GM19467 (cell line): ENCODE results near the gene VARS1.
"Not testable (repeated sequence)": the region's sequence is repeated elsewhere in the genome, so short reads cannot be mapped to it uniquely, and the experiment has no call there.

Source experiments
- ATAC-seq: cut with Tn5 transposase; IDR thresholded peaks from one replicate; pipeline ENCODE4 v1.9.1; 2021; ENCODE audit warnings: mild to moderate bottlenecking, moderate library complexity; ENCODE audit not compliant: unreplicated experiment

Gene VARS1

DNA sequence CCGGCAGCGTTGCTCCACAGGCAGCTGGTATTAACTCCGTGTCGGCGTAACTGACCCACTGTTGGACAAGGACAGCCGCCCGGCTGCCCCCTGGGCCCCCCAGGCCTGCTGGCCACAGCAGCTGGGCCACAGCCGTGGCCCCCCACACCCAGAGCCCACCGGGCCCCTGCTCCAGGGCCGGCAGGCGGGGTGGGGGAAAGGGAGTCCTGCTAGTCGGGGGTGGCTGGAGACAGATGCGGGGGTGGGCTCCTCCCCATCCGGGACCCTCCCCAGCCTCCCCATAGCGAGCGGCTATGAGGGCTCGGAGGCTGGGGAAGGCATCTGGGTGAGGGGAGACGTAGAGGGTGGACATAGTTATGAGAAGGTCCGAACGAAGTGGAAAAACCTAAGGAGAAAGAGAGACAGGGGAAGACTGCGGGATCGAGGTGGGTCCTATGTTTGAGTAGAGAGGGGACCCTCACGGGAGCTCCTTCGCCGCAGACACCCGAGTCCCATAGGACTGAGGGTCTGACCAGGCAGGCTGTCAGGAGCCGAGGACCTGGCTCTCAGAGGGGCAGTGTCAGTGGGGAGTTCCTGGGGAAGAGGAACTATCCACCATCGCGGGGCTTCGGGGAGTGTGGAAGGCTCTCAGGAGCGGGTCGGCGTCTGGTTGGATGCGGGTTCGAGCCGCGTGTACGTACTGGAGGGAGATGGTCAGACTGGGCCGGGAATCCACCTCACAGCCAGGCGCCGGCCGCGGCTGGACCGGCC is 511 bp downstream of the VARS1 start:
- no peak for ATAC-seq

DNA sequence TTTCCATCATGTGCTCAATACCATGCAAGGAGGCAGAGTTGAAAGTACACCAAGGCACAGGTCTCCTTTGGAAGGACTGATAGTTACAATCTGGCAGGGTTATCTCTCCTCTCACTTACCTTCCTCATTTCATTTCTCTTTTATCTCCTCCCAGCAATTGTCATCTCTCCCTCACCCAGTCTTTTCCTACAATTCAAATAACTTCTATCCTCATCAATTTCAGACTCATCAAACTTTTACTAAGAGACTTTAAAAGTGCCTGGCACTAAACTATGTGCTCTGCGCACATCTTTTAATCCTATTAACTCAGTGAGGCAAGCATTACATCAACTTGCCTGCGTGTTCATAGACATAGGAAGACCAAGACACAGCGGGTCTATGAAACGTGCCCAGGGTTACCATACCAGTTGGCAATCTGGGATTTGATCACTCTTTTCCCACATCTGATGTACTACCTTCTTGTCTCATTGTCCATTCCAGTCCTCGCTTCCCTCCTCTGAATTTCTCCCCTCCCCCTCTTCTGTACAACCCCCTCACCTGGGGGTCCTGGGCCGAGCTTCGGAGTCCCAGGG is 1.2 kb downstream of the VARS1 start:
- ATAC-seq: no peak

DNA sequence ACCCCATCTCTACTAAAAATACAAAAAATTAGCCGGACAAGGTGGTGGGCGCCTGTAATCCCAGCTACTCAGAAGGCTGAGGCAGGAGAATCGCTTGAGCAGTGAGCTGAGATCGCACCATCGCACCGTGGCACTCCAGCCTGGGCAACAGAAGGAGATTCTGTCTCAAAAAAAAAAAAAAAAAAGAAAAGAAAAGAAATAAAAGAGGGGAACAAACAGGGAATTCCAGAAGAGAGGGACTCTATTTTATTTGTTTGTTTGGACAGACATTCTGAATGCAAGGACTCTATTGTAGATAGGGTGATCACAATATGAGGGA is 1.7 kb downstream of the VARS1 start:
- ATAC-seq: not testable (repeated sequence)

DNA sequence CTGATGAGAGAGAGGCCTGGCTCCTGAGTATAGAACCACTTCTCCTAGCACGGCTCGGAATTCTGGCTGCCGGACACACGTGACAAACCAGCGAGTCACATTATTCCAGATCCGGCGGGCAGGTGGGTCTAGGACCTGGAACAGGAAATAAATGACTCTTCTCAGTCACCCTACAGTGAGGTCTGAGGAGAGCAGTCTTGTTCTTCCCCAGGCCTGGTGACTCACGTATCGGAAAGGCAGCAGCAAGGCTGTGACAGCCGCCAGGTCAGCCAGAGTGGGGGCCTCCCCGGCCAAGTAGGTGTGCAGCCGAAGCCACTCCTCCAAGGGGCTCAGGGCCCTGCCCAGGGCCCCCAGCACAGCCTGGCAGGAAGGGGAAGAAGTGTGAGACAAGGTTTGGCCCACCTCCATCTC is 2.8 kb downstream of the VARS1 start:
- no peak for ATAC-seq

DNA sequence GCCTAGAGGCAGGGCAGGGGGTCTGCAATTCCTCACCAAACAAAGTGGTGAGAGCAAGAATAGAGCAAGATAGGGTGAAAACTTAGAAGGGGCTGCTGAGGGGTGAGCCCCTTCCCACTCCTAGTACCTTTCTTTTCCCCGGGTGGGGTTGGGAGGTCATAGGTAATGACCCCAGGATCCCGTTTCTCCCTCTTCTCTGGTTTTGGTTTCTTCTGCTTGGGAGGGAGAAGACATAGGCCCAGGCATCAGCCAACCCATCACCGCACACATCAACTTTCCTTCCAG is 3.5 kb downstream of the VARS1 start:
- ATAC-seq: no peak

DNA sequence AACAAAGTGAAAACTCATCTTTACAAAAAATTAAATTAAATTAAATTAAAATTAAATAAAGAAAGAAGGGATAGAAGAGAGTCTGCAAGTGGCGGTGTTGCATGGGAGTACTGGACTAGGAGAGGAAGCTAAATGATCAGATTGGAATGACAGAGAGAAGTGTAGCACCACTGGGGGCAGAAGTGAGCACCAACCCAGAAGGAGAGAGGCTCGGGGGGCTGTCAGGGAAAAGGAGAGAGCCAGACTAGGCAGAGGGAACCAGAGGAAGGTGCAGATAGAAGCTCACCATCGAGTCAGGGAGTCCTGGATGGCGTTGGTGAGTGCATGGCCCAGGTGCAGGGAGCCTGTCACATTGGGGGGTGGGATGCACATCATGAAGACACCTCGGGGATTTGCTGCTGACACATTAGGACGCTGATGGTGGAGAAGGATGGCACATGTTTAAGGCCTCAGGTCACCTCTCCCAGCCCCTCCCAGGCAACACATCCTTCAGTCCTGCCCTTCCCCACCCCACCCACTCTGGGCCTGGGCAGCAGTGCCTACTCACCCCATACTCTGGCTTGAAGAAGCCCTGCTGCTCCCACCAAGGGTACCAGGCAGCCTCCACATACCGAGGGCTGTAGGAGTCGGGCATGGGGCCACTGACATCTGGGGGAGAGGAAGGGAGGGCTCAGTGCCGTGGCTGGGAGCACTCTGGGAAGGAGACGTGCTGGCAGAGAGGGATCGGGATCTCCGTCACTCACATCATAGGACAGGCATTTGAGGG is 4.0 kb downstream of the VARS1 start:
- ATAC-seq: no peak

DNA sequence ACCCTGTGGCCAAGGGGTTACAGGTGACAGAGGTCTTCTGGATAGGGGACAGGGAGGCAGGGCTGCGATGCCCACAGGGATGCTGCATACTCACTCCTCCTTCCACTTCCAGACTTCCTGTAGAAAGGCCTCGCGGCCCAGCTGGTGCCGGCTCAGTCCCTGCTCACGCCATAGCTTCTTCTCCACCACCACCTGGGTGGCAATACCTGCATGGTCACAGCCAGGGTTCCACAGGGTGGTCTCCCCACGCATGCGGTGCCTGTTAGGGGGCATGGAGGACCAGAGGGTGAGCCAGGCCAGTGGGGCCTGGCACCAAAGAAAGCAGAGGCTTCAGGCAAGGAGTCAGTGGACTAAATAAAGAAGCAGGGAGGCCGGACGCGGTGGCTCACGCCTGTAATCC is 10.1 kb downstream of the VARS1 start:
- no peak for ATAC-seq

DNA sequence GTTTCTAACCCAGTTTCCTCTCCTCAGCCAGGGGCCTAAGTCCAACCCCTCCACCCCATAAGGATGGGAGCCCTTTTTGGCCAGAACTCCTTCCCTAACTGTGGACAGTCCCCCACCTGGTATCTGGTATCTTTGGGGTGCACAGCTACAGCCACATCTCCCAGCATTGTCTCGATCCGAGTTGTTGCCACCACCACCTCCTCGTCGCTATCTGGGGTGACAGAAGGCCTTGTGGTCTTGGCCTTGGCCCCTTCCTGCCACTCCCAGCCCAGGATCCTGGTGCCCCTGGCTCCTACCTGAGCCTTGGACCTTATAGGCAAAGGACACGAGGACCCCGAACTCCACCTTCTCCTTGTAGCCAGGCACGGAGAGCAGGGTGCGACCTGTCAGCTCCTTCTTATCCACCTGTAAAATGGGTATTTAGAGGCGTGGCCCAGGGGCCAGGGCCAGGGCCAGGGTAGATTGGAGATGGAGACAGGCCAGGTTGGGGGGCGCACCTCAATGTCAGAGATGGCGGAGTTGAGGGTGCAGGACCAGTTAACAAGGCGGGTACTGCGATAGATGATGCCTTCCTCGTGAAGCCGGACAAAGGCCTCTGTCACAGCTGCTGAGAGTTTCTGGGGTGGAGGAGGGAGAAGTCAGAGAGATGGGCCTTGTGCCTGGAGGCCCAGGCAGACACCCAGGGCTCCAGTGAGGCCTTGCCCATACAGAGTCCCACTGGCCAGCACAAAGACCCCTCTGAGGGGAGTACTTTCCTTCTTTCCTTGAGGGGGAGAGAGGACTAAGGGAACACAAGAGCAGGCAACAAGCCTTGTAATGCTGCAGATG is 11.2 kb downstream of the VARS1 start:
- no peak for ATAC-seq

DNA sequence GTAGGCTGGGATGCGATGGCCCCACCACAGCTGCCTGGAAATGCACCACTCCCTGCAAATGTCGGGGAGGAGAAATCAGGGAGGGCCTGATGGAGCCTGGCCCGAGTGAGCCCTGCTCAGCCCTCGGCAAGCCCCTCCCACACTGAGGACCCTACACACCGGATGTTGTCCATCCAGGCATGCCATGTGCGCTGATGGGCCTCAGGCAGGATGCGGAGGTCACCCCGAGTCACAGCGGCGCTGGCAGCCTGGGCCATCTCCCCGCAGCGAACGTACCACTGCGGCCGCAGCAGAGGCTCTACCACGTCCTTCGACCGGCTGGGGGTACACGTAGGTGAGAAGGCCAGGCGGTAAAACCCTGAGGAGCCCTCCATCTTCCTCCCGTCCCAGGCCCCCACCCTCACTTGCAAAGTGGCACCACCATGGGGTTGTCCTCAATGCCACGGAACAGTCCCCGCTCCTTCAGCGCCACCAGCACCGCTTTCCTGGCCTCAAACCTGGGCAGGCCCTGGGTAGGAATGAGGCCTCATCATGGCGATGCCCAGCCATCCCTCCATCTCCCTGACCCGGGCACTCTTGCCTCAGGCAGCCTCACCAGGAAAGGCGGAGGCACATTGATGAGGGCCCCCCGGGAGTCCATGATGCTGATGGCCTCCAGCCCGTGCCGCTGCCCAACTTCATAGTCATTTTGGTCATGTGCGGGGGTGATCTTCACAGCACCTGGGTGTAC is 13.3 kb downstream of the VARS1 start:
- no peak for ATAC-seq

DNA sequence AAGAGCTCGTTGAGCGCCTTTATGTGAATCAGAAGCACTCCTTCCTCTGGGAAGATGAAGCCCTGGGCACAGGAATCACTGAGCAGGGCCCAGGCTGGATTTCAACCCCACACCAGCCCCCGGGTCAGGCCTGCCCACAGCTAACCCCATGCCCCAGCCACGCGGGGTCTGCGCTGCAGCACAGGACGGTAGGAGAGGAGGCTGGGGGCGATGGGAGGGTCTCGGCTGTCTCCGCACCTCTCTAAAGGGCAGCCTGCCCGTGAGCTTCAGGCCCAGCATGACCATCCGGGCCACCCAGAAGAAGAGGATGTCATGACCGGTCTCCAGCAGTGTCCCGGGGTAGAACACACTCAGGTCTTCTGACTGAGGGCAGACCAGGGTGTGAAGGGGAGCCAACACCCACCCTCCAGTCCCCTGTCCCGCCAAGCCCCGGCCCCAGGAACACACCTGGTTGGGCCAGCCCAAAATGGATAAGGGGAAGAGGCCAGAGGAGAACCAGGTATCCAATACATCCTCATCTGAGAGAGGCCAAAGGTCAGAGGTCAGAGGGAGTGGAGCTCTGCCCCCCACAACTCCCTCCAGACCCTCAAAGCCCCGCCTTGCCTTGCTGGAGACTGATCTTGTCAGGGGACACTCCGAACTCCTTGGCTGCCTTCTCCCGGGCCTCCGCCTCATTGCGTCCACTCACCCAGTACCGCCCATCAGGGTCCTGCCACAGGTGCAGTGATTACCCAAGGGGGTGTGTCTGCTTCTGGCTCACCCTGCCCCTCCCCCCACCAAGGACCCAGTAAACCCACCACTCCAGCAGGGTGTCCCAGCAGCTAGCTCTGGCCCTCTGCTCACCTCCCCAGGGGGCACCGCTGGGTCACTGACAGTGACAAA is 14.1 kb downstream of the VARS1 start:
- no peak for ATAC-seq

DNA sequence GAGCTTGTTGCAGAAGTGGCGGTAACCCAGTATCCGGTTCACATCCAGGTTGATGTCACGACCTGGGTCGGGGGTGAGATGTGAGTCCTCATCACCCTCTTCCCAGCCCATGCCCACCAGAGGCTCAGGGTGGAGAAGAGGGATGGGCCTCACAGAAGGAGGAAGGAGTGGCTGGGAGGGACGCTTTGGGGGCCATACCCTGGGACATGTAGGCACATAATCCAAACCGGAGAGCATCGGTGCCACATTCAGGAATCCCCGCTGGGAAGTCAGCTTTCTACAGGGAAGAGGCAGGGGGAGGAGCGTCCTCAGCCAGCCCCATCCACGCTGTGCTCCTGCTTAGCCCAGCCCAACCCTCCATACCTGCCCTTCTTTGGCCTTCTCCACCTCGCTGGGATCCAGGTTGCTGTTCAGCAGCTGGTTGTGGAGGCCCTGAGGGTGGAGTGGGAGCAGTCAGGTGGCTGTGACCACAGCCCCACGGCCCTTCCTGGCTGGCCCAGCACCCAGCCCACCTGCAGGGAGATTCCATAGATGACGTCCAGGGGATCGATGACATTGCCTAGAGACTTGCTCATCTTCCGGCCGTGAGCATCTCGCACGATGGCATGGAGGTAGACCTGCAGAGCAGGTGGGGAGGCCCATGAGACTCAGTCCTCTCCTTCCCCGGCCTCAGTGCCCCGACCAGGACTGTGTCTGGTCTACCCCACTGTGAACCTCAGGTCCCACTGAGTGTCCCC is 14.9 kb downstream of the VARS1 start:
- no peak for ATAC-seq

DNA sequence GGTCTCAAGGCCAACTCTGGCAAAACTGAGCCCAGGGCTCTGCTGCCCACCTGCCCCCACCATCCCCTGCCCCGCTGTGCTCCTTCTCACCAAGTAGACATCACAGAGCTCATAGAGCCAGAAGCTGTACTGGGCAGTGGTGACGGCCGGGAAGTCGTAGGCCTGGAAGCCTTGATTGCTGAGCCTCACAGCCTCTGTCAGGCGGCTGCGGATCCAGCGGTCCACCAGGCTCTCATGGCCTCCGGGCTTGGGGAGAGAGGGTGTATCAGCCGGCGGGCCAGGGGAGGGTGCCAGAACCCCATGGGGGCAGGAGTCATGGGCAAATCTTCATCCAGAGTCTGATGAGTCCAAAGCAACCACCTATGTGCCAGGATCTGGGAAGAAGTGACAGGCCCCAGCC is 15.6 kb downstream of the VARS1 start:
- no peak for ATAC-seq

DNA sequence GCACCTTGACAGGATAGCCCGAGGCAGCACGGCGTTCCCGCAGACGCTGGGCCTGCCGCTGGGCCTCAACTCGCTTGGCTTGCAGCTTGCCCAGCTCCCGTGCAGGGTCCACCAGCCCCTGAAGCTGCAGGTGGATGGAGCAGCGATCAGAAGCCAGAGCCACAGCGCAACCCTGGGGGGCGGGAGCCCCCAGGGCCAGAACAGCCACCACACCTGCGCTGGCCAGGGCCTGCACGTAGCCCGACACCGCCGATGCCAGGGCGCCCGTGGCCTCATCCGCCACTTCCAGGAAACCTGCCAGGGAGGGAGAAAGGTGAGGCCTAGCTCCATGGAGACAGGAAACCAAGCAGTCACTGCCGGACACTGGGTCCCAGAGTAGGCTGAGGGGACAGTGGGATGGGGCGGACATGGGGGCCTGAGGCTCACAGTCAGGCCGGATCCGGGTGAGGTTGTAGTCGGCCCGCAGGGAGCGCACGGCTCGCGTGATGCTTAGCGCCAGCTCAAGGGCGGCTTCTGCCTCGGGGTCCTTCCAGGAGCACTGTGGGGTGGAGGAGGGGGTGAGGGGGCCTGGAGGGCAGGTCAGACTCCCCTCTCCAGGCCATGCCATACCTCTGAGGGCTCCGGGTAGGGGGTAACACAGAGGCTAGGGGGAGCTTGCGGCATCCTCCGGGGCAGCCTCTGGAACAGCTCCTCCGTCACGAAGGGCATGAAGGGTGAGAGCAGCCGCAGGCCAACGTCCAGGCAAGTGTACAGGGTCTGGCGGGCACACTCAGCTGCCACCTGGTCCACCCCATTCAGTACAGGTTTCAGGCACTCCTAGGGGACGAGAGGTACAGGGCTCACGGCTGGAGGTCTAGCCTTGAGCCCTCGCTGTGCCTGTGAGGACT is 16.3 kb downstream of the VARS1 start:
- no peak for ATAC-seq

DNA sequence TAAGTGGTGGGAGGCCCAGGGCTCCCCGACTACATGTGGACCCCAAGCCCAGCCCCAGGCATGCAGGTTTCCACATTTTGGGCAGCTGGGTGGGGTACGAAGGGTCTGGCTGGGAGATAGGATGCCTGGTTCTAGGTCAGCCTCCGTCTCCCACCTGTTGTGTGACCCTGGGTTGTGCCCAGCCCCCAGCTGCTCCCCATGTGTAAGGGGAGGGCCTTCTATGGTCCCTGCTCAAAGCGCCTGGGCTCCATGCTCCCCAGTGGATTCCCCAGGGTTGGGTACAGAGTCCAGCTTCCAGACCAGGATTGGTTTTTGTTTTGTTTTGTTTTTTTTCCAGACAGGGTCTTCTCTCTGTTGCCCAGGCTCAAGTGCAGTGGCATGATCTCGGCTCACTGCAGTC is 17.4 kb downstream of the VARS1 start:
- no peak for ATAC-seq

DNA sequence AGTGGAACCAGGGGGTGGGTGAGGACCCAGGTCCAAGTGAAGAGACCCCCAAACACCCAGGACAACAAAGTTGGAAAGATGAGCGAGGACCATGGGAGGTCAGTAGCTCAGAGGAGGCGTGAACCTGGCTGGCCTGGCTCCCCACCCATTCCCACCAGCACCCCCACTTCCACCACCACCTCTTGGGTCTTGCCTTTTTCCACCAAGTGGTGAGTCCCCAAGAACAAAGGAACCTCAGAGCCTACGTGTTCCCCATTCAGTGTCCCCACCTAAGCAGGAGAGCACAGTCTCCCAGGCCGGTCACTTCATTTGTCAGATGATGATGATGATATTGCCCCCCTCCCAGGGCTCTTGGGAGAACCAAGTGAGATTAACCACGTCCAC is 17.9 kb downstream of the VARS1 start:
- no peak for ATAC-seq

DNA sequence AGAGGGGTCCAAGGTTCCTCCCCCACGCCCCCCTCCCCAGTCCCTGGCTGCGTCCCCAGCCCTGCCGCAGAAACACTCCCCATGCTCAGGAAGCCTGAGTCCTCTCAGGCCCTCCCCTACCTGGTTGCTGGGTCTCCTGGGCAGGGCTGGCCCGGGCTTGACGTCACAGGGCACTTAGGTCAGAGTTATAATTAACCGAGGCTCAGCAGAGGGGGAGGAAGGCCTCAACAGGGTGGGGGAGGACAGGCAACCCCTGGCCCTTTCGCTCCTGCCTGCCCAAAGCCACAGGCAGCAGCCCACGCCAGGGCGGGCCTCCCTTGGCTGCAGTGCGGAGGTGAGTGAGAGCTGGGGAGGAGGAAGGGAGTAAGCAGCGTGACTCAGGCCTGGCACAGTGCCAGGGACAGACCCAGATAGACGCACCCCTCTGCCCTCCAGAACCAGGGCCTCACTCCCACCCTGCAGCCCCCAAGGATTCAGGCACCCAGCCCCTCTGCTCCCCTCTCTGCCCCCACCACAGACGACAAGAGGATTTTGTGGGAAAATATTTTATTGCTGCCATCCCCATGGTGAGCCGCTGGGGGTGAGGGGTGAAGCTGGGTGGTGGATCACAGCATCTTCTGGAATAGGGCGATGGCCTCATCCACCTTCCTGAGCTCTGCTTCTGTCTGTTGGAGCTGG is 18.4 kb downstream of the VARS1 start, which contains the start of gene VWA7:
Gene VWA7, minus strand, starts transcription at position 340 of the 678 bp plus-strand sequence. CDS start 549 bp downstream, outside the sequence.
- no peak for ATAC-seq

DNA sequence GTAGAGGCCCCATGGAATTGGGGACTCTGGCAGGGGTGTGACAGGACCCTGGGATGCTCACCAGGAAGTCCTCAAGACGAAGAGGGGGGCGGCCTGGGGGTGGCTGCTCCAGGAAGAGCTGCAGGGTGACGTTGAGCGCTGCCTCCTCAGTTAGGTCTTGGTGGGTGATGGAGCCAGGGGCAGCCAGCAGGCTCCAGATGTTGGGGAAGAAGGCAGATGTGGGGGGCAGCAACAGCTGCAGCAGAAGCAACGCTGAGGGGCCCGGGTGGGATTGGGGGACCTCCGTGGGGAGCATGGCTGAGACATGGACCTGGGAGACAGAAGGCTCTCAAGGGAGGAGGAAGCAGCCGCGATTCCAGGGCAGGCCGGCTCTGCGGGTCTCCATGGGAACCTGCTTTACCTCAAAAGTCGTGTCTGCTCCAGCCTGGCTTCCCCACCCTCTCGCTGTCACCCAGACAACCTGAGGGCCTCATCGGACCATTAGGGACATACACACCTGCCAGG is 19.0 kb downstream of the VARS1 start:
- ATAC-seq: no peak
